ENCODE data around the gene KATNB1.
"Not testable (repeated sequence)": the region's sequence is repeated elsewhere in the genome, so short reads cannot be mapped to it uniquely, and the experiment has no call there.

Gene KATNB1

GRCh38 chr16:57769541-57770145, 34.1 kb downstream of the KATNB1 start:
- Mint-ChIP-seq H3K27ac (no peak overlapping the region), H3K27me3 (ENCODE audit: low read depth) (no peaks in the 10 kb centered on the region), H3K4me1 (ENCODE audit: low read depth) (no peaks in the 10 kb centered on the region), H3K4me3 (no peak overlapping the region), H3K9me3 (no peaks in the 10 kb centered on the region), H3K36me3 (ENCODE audit: low read depth) (no peaks in the 10 kb centered on the region)

GRCh38 chr16:57770361-57770760, 34.8 kb downstream of the KATNB1 start:
- Mint-ChIP-seq H3K27me3 (ENCODE audit: low read depth) (no peaks in the 10 kb centered on the region), H3K4me3 (no peak overlapping the region), H3K36me3 (ENCODE audit: low read depth) (no peaks in the 10 kb centered on the region), H3K4me1 (ENCODE audit: low read depth) (no peaks in the 10 kb centered on the region), H3K27ac (no peak overlapping the region), H3K9me3 (no peaks in the 10 kb centered on the region)

- no peak overlapping the region for H3K4me3 Mint-ChIP-seq
- H3K4me1 Mint-ChIP-seq (ENCODE audit: low read depth) = no peaks in the 10 kb centered on the region
- no peaks in the 10 kb centered on the region for H3K9me3 Mint-ChIP-seq
- H3K27me3 Mint-ChIP-seq (ENCODE audit: low read depth) = no peaks in the 10 kb centered on the region
- no peak overlapping the region for H3K27ac Mint-ChIP-seq
- no peaks in the 10 kb centered on the region for H3K36me3 Mint-ChIP-seq (ENCODE audit: low read depth)
Measured at GRCh38 chr16:57771141-57771785, 35.7 kb downstream of the KATNB1 start.

- no peaks in the 10 kb centered on the region for H3K27me3 Mint-ChIP-seq (ENCODE audit: low read depth)
- no peaks in the 10 kb centered on the region for H3K4me1 Mint-ChIP-seq (ENCODE audit: low read depth)
- no peak overlapping the region for H3K27ac Mint-ChIP-seq
- H3K9me3 Mint-ChIP-seq = no peaks in the 10 kb centered on the region
- H3K36me3 Mint-ChIP-seq (ENCODE audit: low read depth) = no peaks in the 10 kb centered on the region
- no peak overlapping the region for H3K4me3 Mint-ChIP-seq
Measured at GRCh38 chr16:57773019-57773418, 37.4 kb downstream of the KATNB1 start.

GRCh38 chr16:57773655-57774295, 38.2 kb downstream of the KATNB1 start:
- Mint-ChIP-seq H3K27me3 (ENCODE audit: low read depth) (no peaks in the 10 kb centered on the region), H3K4me3 (no peak overlapping the region), H3K36me3 (ENCODE audit: low read depth) (no peaks in the 10 kb centered on the region), H3K4me1 (ENCODE audit: low read depth) (no peaks in the 10 kb centered on the region), H3K27ac (no peak overlapping the region), H3K9me3 (no peaks in the 10 kb centered on the region)

GRCh38 chr16:57774705-57775285, 39.2 kb downstream of the KATNB1 start:
- H3K4me1 Mint-ChIP-seq (ENCODE audit: low read depth) = no peaks in the 10 kb centered on the region
- H3K27me3 Mint-ChIP-seq (ENCODE audit: low read depth) = peaks cover 3% of the 10 kb centered on the region
- no peaks in the 10 kb centered on the region for H3K9me3 Mint-ChIP-seq
- H3K27ac Mint-ChIP-seq = no peak overlapping the region
- no peaks in the 10 kb centered on the region for H3K36me3 Mint-ChIP-seq (ENCODE audit: low read depth)
- H3K4me3 Mint-ChIP-seq = no peak overlapping the region

- no peaks in the 10 kb centered on the region for H3K9me3 Mint-ChIP-seq
- peaks cover 3% of the 10 kb centered on the region for H3K27me3 Mint-ChIP-seq (ENCODE audit: low read depth)
- H3K4me3 Mint-ChIP-seq = no peak overlapping the region
- H3K4me1 Mint-ChIP-seq (ENCODE audit: low read depth) = no peaks in the 10 kb centered on the region
- H3K27ac Mint-ChIP-seq = no peak overlapping the region
- no peaks in the 10 kb centered on the region for H3K36me3 Mint-ChIP-seq (ENCODE audit: low read depth)
Measured at GRCh38 chr16:57775661-57776469, 40.3 kb downstream of the KATNB1 start.

GRCh38 chr16:57778658-57779057, 43.1 kb downstream of the KATNB1 start:
- peaks cover 3% of the 10 kb centered on the region for H3K27me3 Mint-ChIP-seq (ENCODE audit: low read depth)
- H3K9me3 Mint-ChIP-seq = no peaks in the 10 kb centered on the region
- H3K4me1 Mint-ChIP-seq (ENCODE audit: low read depth) = no peaks in the 10 kb centered on the region
- H3K36me3 Mint-ChIP-seq (ENCODE audit: low read depth) = no peaks in the 10 kb centered on the region
- H3K27ac Mint-ChIP-seq = no peak overlapping the region
- no peak overlapping the region for H3K4me3 Mint-ChIP-seq

- not testable (repeated sequence) for H3K9me3 Mint-ChIP-seq; H3K4me1 Mint-ChIP-seq (ENCODE audit: low read depth); H3K27ac Mint-ChIP-seq; H3K4me3 Mint-ChIP-seq; H3K36me3 Mint-ChIP-seq (ENCODE audit: low read depth); H3K27me3 Mint-ChIP-seq (ENCODE audit: low read depth)
Measured at GRCh38 chr16:57779836-57780235, 44.3 kb downstream of the KATNB1 start.

GRCh38 chr16:57781349-57781740, 45.8 kb downstream of the KATNB1 start:
- H3K9me3 Mint-ChIP-seq = no peaks in the 10 kb centered on the region
- H3K36me3 Mint-ChIP-seq (ENCODE audit: low read depth) = no peaks in the 10 kb centered on the region
- H3K27ac Mint-ChIP-seq = no peak overlapping the region

GRCh38 chr16:57781741-57782606, 46.4 kb downstream of the KATNB1 start:
- peaks cover 3% of the 10 kb centered on the region for H3K27me3 Mint-ChIP-seq (ENCODE audit: low read depth)
- H3K36me3 Mint-ChIP-seq (ENCODE audit: low read depth) = no peaks in the 10 kb centered on the region
- H3K4me1 Mint-ChIP-seq (ENCODE audit: low read depth) = no peaks in the 10 kb centered on the region

More at GRCh38 chr16:57781349-57781740, 45.8 kb downstream of the KATNB1 start:
- peaks cover 3% of the 10 kb centered on the region for H3K27me3 Mint-ChIP-seq (ENCODE audit: low read depth)
- no peaks in the 10 kb centered on the region for H3K4me1 Mint-ChIP-seq (ENCODE audit: low read depth)
- H3K4me3 Mint-ChIP-seq = no peak overlapping the region

GRCh38 chr16:57782607-57783055, 47.1 kb downstream of the KATNB1 start:
- H3K36me3 Mint-ChIP-seq (ENCODE audit: low read depth); H3K4me1 Mint-ChIP-seq (ENCODE audit: low read depth); H3K27me3 Mint-ChIP-seq (ENCODE audit: low read depth); H3K4me3 Mint-ChIP-seq; H3K9me3 Mint-ChIP-seq; H3K27ac Mint-ChIP-seq: not testable (repeated sequence)

More at GRCh38 chr16:57781741-57782606, 46.4 kb downstream of the KATNB1 start:
- Mint-ChIP-seq H3K9me3 (no peaks in the 10 kb centered on the region), H3K4me3 (no peak overlapping the region), H3K27ac (no peak overlapping the region)

GRCh38 chr16:57783116-57783515, 47.5 kb downstream of the KATNB1 start:
- Mint-ChIP-seq H3K27me3 (ENCODE audit: low read depth) (peaks cover 3% of the 10 kb centered on the region), H3K36me3 (ENCODE audit: low read depth) (no peaks in the 10 kb centered on the region), H3K9me3 (no peaks in the 10 kb centered on the region), H3K4me1 (ENCODE audit: low read depth) (no peaks in the 10 kb centered on the region), H3K4me3 (no peak overlapping the region), H3K27ac (no peak overlapping the region)

- H3K4me1 Mint-ChIP-seq (ENCODE audit: low read depth) = no peaks in the 10 kb centered on the region
- no peaks in the 10 kb centered on the region for H3K9me3 Mint-ChIP-seq
- no peak overlapping the region for H3K4me3 Mint-ChIP-seq
- H3K27me3 Mint-ChIP-seq (ENCODE audit: low read depth) = peaks cover 3% of the 10 kb centered on the region
- H3K36me3 Mint-ChIP-seq (ENCODE audit: low read depth) = no peaks in the 10 kb centered on the region
- no peak overlapping the region for H3K27ac Mint-ChIP-seq
Measured at GRCh38 chr16:57783883-57784282, 48.3 kb downstream of the KATNB1 start.

Measured in T-helper 1 cell treated with Interleukin-12 subunit alpha and Interleukin-12 subunit beta and Interleukin-4 antibody, amounts not matched to agents 30 μg/mL and 1 μg/mL, for 36 hours (primary cell).